HG03135 (cell line): ENCODE measurements around the gene SCNN1A.

Experiments
- ATAC-seq: cut with Tn5 transposase; IDR thresholded peaks from one replicate; pipeline ENCODE4 v1.9.1; 2021; ENCODE audit warnings: mild to moderate bottlenecking, moderate library complexity; ENCODE audit not compliant: unreplicated experiment

SCNN1A gene

GRCh38 chr12:6375269-6376078 is at the start of gene SCNN1A:
TSS of gene SCNN1A (minus strand) at chr12:6375563. CDS start at chr12:6374783, 780 bp downstream.
- ATAC-seq = no peak

- ATAC-seq = no peak
These were observed 49.5 kb upstream of the SCNN1A start for GRCh38 chr12:6424866-6425265.

GRCh38 chr12:6424008-6424347 is 48.6 kb upstream of the SCNN1A start:
- no peak for ATAC-seq

GRCh38 chr12:6423267-6424007 is 48.1 kb upstream of the SCNN1A start:
- peak; percentile 35 for ATAC-seq

- ATAC-seq = no peak
These were observed 45.0 kb upstream of the SCNN1A start for GRCh38 chr12:6420364-6420763.

GRCh38 chr12:6418796-6419195 is 43.4 kb upstream of the SCNN1A start:
- ATAC-seq = no peak

GRCh38 chr12:6416596-6416995 is 41.2 kb upstream of the SCNN1A start:
- ATAC-seq = no peak

GRCh38 chr12:6407236-6407954 is 32.0 kb upstream of the SCNN1A start:
- ATAC-seq = no peak

GRCh38 chr12:6405963-6406362 is 30.6 kb upstream of the SCNN1A start:
- ATAC-seq = no peak

- ATAC-seq = no peak
These were observed 29.0 kb upstream of the SCNN1A start for GRCh38 chr12:6404390-6404789.

- no peak for ATAC-seq
These were observed 24.7 kb upstream of the SCNN1A start for GRCh38 chr12:6399884-6400644.

- no peak for ATAC-seq
These were observed 20.7 kb upstream of the SCNN1A start for GRCh38 chr12:6396031-6396430.

- ATAC-seq = no peak
These were observed 19.0 kb upstream of the SCNN1A start for GRCh38 chr12:6394398-6394797.

- ATAC-seq = no peak
These were observed 17.7 kb upstream of the SCNN1A start for GRCh38 chr12:6393109-6393508.

- ATAC-seq = no peak
These were observed 17.1 kb upstream of the SCNN1A start for GRCh38 chr12:6392504-6392903.

- ATAC-seq = no peak
These were observed 15.7 kb upstream of the SCNN1A start for GRCh38 chr12:6391013-6391412.

GRCh38 chr12:6390084-6390799 is 14.9 kb upstream of the SCNN1A start:
- no peak for ATAC-seq

- ATAC-seq = no peak
These were observed 12.2 kb upstream of the SCNN1A start for GRCh38 chr12:6387541-6387940.

- ATAC-seq = no peak
These were observed 11.1 kb upstream of the SCNN1A start for GRCh38 chr12:6386491-6386890.

- no peak for ATAC-seq
These were observed 10.7 kb upstream of the SCNN1A start for GRCh38 chr12:6386038-6386437.
